Vagina (tissue), 2 donors: ENCODE data around the gene DYSF. TPM values are rescaled to one million over a fixed set of nuclear protein-coding genes. Genes with fewer than 3 reads are reported as not detected.

Experiments
- DNase-seq, 2 donors: peaks; one replicate each; pipeline ENCODE4 v3.0.0-alpha.2; 2017; ENCODE audit errors: extremely low spot score in 2 of 2
- H3K27ac ChIP-seq: fragments of 200-600 bp; sonication (generic); one replicate; pipeline ENCODE4 v1.5.1; 2019
- H3K27me3 ChIP-seq: fragments of 200-600 bp; sonication (generic); one replicate; pipeline ENCODE4 v1.5.1; 2019
- H3K36me3 ChIP-seq, 2 donors: fragments of 200-600 bp; sonication (generic); one replicate each; pipeline ENCODE4 v1.5.1; 2017 to 2019
- H3K4me1 ChIP-seq: fragments of 200-600 bp; sonication (generic); one replicate; pipeline ENCODE4 v1.5.1; 2019
- H3K4me3 ChIP-seq, 2 donors: fragments of 200-600 bp; sonication (generic); 1 replicate in 1 of 2; 2 replicates in 1 of 2; pipeline ENCODE4 v1.5.1; 2016 to 2019
- H3K9me3 ChIP-seq: fragments of 200-600 bp; sonication (generic); one replicate; pipeline ENCODE4 v1.5.1; 2019
- CTCF ChIP-seq, 3 experiments: fragments of 450-650 bp in 2 of 3; fragments of 200-600 bp in 1 of 3; sonication (generic) in 1 of 3; IDR thresholded peaks; one replicate each; pipeline ENCODE4 v1.5.1; 2017 to 2019; ENCODE audit warnings: antibody characterized with exemption in 3 of 3, mild to moderate bottlenecking in 2 of 3, moderate library complexity in 2 of 3
- POLR2A ChIP-seq, 2 donors: fragments of 450-650 bp; IDR thresholded peaks; one replicate each; pipeline ENCODE4 v1.6.1; 2017; ENCODE audit warnings: antibody characterized with exemption in 2 of 2, mild to moderate bottlenecking in 2 of 2, moderate library complexity in 2 of 2
- POLR2AphosphoS5 ChIP-seq, 2 donors: sonication (generic); formaldehyde crosslinking; IDR thresholded peaks; one replicate each; pipeline ENCODE4 v1.9.0; 2017; ENCODE audit warnings: antibody characterized with exemption in 2 of 2, mild to moderate bottlenecking in 2 of 2, low read depth in 1 of 2; ENCODE audit not compliant: insufficient read depth in 1 of 2
- intact Hi-C: fragments of 100-400 bp; cut with DNase I; formaldehyde crosslinking; loops from one replicate; pipeline ENCODE4 v1.15.1; 2023
- total RNA-seq: library from RNA; depleted of rRNA; stranded (reverse); fragments of >200 nt; gene quantifications from one replicate; pipeline ENCODE4 v1.2.3, GENCODE V29; 2016

Gene DYSF
- total RNA-seq, 1 donor from 2014 or later: 10.1 TPM

- Histone ChIP-seq H3K27me3 (no peaks in the 10 kb centered on the region), H3K36me3 (no peaks in the 10 kb centered on the region), H3K4me1 (no peaks in the 10 kb centered on the region), H3K27ac (no peak overlapping the region), H3K4me3 (no peak overlapping the region), H3K9me3 (no peaks in the 10 kb centered on the region)
- intact Hi-C loops: no loop called here
- no peak for DNase-seq
- TF ChIP-seq POLR2AphosphoS5 (IDR thresholded peaks at IDR 0.05; ENCODE audit: insufficient read depth in 1 of 2, low read depth in 1 of 2) (no peak), POLR2A (IDR thresholded peaks at IDR 0.05) (no peak), CTCF (IDR thresholded peaks at IDR 0.05) (no peak)
Observed at GRCh38 chr2:71524476-71524875, 71.1 kb downstream of the DYSF start.

GRCh38 chr2:71526141-71526540 lies 72.8 kb downstream of the DYSF start:
- DNase-seq: no peak
- intact Hi-C loops: no loop called here
- Histone ChIP-seq H3K27me3 (no peaks in the 10 kb centered on the region), H3K4me3 (no peak overlapping the region), H3K36me3 (no peaks in the 10 kb centered on the region), H3K4me1 (no peaks in the 10 kb centered on the region), H3K27ac (no peak overlapping the region), H3K9me3 (no peaks in the 10 kb centered on the region)
- TF ChIP-seq POLR2AphosphoS5 (IDR thresholded peaks at IDR 0.05; ENCODE audit: insufficient read depth in 1 of 2, low read depth in 1 of 2) (no peak), CTCF (IDR thresholded peaks at IDR 0.05) (no peak), POLR2A (IDR thresholded peaks at IDR 0.05) (no peak)

GRCh38 chr2:71526975-71527374 lies 73.6 kb downstream of the DYSF start:
- intact Hi-C loops: no loop called here
- no peak for TF ChIP-seq POLR2AphosphoS5 (IDR thresholded peaks at IDR 0.05; ENCODE audit: insufficient read depth in 1 of 2, low read depth in 1 of 2)
- TF ChIP-seq POLR2A (IDR thresholded peaks at IDR 0.05): no peak
- TF ChIP-seq CTCF (IDR thresholded peaks at IDR 0.05): no peak

GRCh38 chr2:71528131-71528591 lies 74.8 kb downstream of the DYSF start:
- H3K4me1 ChIP-seq: no peaks in the 10 kb centered on the region
- intact Hi-C loops: no loop called here
- no peak overlapping the region for H3K4me3 ChIP-seq
- no peaks in the 10 kb centered on the region for H3K9me3 ChIP-seq
- DNase-seq: no peak
- TF ChIP-seq POLR2AphosphoS5 (IDR thresholded peaks at IDR 0.05; ENCODE audit: insufficient read depth in 1 of 2, low read depth in 1 of 2): no peak
- no peak for TF ChIP-seq CTCF (IDR thresholded peaks at IDR 0.05)
- TF ChIP-seq POLR2A (IDR thresholded peaks at IDR 0.05): no peak
- no peaks in the 10 kb centered on the region for H3K36me3 ChIP-seq
- no peaks in the 10 kb centered on the region for H3K27me3 ChIP-seq
- H3K27ac ChIP-seq: no peak overlapping the region

More at GRCh38 chr2:71526975-71527374, 73.6 kb downstream of the DYSF start:
- Histone ChIP-seq H3K27me3 (no peaks in the 10 kb centered on the region), H3K27ac (no peak overlapping the region), H3K9me3 (no peaks in the 10 kb centered on the region), H3K36me3 (no peaks in the 10 kb centered on the region), H3K4me1 (no peaks in the 10 kb centered on the region), H3K4me3 (no peak overlapping the region)
- no peak for DNase-seq

- Histone ChIP-seq H3K27me3 (no peaks in the 10 kb centered on the region), H3K9me3 (no peaks in the 10 kb centered on the region), H3K4me1 (no peaks in the 10 kb centered on the region), H3K27ac (no peak overlapping the region), H3K4me3 (no peak overlapping the region), H3K36me3 (no peaks in the 10 kb centered on the region)
- TF ChIP-seq POLR2AphosphoS5 (IDR thresholded peaks at IDR 0.05; ENCODE audit: insufficient read depth in 1 of 2, low read depth in 1 of 2): no peak
- no peak for TF ChIP-seq POLR2A (IDR thresholded peaks at IDR 0.05)
- TF ChIP-seq CTCF (IDR thresholded peaks at IDR 0.05): no peak
- DNase-seq: no peak
- intact Hi-C loops: no loop called here
Observed at GRCh38 chr2:71528749-71529148, 75.4 kb downstream of the DYSF start.
